Omental fat pad (tissue), 4 donors: ENCODE measurements around the gene TRMO. TPM values are rescaled to one million over a fixed set of nuclear protein-coding genes. Genes with fewer than 3 reads are reported as not detected.

Experiments used
- ATAC-seq: fragments of 150-250 bp; one replicate; pipeline ENCODE4 v1.9.1; 2016; ENCODE audit warnings: mild to moderate bottlenecking, moderate library complexity; ENCODE audit not compliant: low FRiP score
- DNase-seq: peaks from one replicate; pipeline ENCODE4 v3.0.0-alpha.2; 2019; ENCODE audit warnings: low spot score
- total RNA-seq, 4 donors: library from RNA; depleted of rRNA; stranded (reverse); fragments of >200 nt; gene quantifications; one replicate each; pipeline ENCODE4 v1.1.0, GENCODE V29; 2016
- TF ChIP-seq, protein P1 (sequence below), 3 donors: fragments of 450-650 bp; IDR thresholded peaks; one replicate each; pipeline ENCODE4 v1.5.1; 2016 to 2017; ENCODE audit warnings: antibody characterized with exemption in 3 of 3, mild to moderate bottlenecking in 3 of 3, moderate library complexity in 2 of 3

TRMO gene
- total RNA-seq, 4 donors from 2014 or later, result 22.3 to 31.2 (median 24.3) TPM

DNA sequence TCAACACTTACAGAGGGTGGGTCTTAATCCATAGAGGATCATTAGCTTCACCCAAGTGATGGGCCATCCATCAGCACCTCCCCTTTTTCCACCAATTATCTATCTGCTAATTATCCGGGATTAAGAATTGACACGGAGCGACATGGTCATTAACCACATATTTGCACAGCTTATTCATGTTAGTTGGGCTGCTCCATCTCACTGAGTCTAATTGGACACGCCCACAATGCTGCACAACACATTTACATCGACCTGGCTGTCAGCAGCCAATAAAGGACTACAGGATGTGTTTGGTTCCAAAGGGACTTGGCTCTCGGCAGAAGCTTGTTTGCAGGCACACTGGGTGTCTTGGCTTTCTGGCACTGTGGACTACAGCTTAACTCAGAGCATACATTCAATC, 47.7 kb downstream of the TRMO start:
- DNase-seq (no peak), ATAC-seq (no peak)
- TF ChIP-seq, protein P1, sequence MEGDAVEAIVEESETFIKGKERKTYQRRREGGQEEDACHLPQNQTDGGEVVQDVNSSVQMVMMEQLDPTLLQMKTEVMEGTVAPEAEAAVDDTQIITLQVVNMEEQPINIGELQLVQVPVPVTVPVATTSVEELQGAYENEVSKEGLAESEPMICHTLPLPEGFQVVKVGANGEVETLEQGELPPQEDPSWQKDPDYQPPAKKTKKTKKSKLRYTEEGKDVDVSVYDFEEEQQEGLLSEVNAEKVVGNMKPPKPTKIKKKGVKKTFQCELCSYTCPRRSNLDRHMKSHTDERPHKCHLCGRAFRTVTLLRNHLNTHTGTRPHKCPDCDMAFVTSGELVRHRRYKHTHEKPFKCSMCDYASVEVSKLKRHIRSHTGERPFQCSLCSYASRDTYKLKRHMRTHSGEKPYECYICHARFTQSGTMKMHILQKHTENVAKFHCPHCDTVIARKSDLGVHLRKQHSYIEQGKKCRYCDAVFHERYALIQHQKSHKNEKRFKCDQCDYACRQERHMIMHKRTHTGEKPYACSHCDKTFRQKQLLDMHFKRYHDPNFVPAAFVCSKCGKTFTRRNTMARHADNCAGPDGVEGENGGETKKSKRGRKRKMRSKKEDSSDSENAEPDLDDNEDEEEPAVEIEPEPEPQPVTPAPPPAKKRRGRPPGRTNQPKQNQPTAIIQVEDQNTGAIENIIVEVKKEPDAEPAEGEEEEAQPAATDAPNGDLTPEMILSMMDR (IDR thresholded peaks at IDR 0.05), result no peak

DNA sequence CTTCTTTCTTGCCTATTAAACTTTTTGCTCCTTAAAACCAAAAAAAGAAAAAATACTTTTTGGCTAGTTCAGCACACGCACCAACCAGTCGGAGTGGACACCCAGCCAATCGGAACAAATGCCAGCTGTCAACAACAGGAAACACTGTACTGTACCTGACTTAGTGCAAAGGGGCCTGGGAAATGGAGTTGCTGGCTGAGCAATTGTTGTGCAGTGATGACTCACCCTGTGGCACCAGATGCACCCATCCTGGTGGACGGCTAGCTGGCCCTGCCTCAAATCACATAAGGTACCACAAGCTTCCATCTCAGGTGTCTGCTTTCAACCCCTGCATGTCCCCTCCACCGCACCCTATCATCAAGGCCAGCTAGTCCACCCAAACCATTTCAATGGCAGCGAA, 48.4 kb downstream of the TRMO start:
- ATAC-seq (no peak), DNase-seq (no peak)
- TF ChIP-seq, protein P1 (IDR thresholded peaks at IDR 0.05), result no peak

DNA sequence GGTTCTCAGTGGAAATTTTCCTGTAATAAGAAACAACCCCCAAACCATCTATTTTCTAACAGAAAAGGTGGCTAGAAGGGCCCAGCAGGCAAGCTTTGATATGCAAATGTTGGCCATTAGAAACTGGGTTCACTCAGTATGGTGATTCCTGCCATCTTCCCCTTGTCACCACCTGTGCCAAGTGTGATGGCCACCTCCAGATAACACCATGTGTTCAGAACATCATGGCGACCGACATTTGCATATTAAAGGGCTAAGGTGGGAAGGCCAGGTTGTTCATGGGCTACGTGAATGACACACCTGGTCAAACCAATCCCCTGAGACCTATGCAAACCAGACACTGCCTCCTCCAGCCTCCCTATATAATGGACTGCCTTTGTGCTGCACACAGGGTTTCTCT, 48.9 kb downstream of the TRMO start:
- TF ChIP-seq, protein P1 (IDR thresholded peaks at IDR 0.05), result no peak
- ATAC-seq (no peak), DNase-seq (no peak)

DNA sequence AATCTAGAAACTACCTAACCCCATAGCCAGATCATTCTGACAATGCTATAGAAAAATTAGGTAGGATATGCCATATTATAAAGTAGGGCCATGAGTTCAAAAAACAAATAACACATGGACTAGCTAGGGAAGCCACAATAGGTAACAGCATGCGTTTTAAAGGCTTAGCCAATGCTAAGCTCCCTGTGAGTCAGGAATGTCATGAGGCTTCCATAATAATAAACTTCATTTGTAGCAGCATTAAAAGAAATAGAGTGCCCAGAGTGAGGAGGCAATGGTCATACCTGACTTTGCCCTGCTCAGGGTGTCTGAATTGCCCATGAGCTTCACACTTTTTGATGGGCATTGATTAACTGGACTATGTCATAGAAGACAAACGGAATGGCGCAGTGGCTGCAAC, 53.4 kb downstream of the TRMO start:
- ATAC-seq (no peak), DNase-seq (no peak)
- TF ChIP-seq, protein P1 (IDR thresholded peaks at IDR 0.05), result no peak

DNA sequence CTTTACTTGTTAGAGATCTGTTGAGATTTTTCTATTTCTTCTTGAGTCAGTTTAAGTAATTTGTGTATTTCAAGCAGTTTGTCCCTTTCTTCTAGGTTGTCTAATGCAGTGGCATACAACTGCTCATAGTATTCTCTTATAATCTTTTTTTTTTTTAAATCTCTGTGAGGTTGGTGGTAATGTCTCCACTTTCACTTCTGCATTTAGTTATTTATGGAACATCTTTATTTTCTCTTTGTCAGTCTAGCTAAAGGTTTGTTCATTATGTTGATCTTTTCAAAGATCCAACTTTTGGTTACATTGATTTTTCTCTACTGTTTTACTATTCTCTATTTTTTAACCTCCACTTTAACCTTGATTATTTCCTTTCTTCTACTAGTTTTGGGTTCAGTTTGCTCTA, 55.5 kb downstream of the TRMO start:
- ATAC-seq, result no peak
- TF ChIP-seq, protein P1 (IDR thresholded peaks at IDR 0.05), result no peak
- no peak for DNase-seq

DNA sequence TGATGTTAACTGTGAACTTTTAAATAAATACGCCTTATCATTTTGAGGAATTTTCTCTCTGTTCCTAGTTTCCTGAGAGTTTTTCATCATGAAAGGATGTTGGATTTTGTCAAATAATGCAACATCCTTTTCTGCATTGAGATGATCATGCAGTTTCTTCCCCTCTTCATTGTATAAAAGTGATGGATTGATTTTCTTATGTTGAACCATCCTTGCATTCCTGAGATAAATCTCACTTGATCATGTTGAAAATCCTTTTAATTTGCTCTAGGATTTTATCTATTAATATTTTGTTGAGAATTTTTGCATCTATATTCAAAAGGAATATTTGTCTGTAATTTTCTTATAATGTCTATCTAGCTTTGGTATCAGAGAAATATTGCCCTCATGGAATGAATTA, 56.0 kb downstream of the TRMO start:
- TF ChIP-seq, protein P1 (IDR thresholded peaks at IDR 0.05), result no peak
- DNase-seq (no peak), ATAC-seq (no peak)

DNA sequence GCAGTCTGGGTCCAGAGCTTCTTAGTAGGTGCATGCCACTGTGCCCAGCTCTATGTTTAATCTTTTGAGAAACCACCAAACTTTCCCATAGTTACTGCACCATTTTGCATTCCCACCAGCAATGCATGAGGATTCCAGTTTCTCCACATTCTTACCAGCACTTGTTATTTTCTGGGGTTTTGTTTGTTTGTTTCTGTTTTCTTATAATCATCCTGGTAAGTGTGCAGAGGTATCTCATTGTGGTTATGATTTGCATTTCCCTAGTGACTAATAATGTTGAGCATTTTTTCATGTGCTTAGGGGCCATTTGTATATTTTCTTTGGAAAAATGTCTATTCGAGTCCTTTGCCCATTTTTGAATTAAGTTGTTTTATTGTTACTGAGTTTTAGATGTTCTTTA, 57.9 kb downstream of the TRMO start:
- DNase-seq (no peak), ATAC-seq (no peak)
- TF ChIP-seq, protein P1 (IDR thresholded peaks at IDR 0.05), result no peak
